BE2C (cell line): ENCODE results near the gene GPATCH1.
"Not testable (repeated sequence)": the region's sequence is repeated elsewhere in the genome, so short reads cannot be mapped to it uniquely, and the experiment has no call there.

Source experiments
- DNase-seq: peaks from one replicate; pipeline ENCODE4 v3.0.0-alpha.2; 2020
- H3K27me3 ChIP-seq: fragments of 250-450 bp; sonication (Bioruptor Pico); 2 replicates; pipeline ENCODE4 v1.5.1; 2020; ENCODE audit warnings: mild to moderate bottlenecking
- H3K36me3 ChIP-seq: fragments of 250-450 bp; sonication (Bioruptor Pico); 2 replicates; pipeline ENCODE4 v1.5.1; 2020; ENCODE audit warnings: mild to moderate bottlenecking
- H3K4me1 ChIP-seq: fragments of 250-450 bp; sonication (Bioruptor Pico); 2 replicates; pipeline ENCODE4 v1.5.1; 2020
- H3K4me3 ChIP-seq: 2 replicates; pipeline ENCODE4 v1.5.1; 2011; ENCODE audit warnings: low read depth, low read length
- H3K9me3 ChIP-seq: fragments of 250-450 bp; sonication (Bioruptor Pico); 2 replicates; pipeline ENCODE4 v1.5.1; 2020
- TF ChIP-seq, protein P1 (sequence below): IDR thresholded peaks from 2 replicates; pipeline ENCODE4 v1.5.1; 2012; ENCODE audit warnings: mild to moderate bottlenecking, low read depth, low read length

GPATCH1 gene

DNA sequence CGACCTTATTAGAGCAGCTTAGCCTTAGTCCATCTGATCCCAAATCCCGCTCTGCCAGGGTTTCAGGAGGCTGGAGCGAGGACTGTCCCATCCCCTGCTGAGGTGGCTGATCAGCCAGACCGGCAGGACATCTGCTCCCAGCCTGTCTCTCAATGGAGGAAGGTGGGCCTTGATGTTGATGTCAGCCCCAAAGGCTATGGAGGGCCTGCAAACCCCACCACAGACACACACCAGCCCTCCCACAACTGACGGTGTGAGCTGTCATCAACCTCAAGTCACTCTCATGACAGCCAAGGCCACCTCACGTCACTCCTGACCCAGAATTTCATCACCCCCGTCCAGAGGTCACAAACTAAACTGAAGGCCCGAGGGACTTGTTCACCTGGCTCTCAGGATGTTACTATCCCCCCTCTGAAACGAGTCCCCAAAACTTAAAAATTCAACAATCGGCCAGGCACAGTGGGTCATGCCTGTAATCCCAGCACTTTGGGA lies 41.8 kb upstream of the GPATCH1 start:
- Histone ChIP-seq H3K4me3 (no peak overlapping the region), H3K9me3 (no peaks in the 10 kb centered on the region), H3K4me1 (no peaks in the 10 kb centered on the region), H3K27me3 (no peaks in the 10 kb centered on the region), H3K36me3 (no peaks in the 10 kb centered on the region)
- TF ChIP-seq, protein P1, sequence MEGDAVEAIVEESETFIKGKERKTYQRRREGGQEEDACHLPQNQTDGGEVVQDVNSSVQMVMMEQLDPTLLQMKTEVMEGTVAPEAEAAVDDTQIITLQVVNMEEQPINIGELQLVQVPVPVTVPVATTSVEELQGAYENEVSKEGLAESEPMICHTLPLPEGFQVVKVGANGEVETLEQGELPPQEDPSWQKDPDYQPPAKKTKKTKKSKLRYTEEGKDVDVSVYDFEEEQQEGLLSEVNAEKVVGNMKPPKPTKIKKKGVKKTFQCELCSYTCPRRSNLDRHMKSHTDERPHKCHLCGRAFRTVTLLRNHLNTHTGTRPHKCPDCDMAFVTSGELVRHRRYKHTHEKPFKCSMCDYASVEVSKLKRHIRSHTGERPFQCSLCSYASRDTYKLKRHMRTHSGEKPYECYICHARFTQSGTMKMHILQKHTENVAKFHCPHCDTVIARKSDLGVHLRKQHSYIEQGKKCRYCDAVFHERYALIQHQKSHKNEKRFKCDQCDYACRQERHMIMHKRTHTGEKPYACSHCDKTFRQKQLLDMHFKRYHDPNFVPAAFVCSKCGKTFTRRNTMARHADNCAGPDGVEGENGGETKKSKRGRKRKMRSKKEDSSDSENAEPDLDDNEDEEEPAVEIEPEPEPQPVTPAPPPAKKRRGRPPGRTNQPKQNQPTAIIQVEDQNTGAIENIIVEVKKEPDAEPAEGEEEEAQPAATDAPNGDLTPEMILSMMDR, result no peak
- DNase-seq, result no peak

DNA sequence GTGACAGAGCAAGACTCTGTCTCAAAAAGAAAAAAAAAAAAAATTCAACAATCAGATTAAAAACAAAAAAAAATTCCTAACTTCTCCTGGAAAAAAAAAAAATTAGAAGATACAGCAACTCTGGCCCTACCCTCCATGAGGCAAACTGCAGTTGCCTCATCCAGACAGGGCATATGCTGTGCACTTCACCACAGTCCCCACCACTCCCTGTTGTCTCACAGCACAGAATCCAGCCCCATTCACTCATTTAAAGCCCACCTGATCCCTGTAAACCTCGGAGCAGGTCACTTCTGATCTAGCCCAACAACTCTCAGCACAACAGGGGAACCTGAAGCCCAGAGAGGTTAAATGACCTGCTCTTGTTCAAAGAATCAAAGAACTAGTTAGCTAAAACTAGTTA lies 41.2 kb upstream of the GPATCH1 start:
- Histone ChIP-seq H3K36me3 (no peaks in the 10 kb centered on the region), H3K9me3 (no peaks in the 10 kb centered on the region), H3K27me3 (no peaks in the 10 kb centered on the region), H3K4me3 (no peak overlapping the region), H3K4me1 (no peaks in the 10 kb centered on the region)
- no peak for DNase-seq
- TF ChIP-seq, protein P1, result no peak

DNA sequence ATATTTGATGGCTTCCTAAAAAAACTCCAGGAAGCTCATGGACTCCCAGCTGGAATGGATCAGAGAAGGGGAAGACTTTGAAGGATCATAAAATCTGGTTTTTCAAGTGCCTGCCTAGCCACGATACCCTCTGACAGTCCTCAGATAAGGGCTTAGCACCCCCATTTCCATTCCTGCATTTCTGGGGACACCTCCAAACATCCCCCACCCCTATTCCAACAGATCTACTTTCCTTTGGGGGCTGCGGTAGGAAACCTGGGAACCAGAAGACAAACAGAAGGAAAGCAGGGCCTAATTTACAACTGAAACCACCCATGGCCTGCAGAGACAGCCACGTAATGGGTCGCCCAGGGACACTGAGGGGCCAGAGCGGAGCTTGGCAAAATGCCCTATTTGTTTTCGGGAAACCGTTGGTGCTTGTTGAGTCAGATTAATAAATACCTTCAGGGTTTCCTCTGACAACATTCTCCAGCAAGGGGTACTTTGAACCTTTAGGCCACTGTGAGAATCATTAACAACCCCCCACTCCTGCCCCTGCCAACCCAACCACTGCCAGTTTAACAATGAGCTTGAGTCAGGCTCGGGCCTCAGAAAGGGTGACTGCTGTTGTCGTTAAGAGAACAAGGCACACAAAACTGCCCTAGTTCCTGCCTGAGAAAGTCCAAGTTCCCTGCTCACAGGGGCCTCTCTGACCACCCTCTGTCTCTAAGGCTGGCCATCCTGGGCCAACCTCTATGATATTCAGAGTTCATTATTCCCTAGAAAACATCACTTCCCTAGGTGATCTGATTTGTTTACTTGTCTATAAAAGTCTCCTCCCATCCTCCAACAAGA lies 39.8 kb upstream of the GPATCH1 start:
- no peak for DNase-seq
- TF ChIP-seq, protein P1, result no peak
- no peaks in the 10 kb centered on the region for H3K4me1 ChIP-seq

DNA sequence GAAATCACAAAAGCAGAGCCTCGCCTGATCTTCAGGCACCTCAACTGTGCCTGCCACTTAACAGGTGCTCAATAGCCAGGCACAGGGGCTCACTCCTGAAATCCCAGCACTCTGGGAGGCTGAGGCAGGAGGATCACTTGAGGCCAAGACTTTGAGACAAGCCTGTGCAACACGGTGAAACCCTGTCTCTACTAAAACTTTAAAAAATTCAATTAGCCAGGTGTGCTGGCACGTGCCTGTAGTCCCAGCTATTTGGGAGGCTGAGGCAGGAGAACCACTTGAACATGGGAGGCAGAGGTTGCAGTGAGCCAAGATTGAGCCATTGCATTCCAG lies 39.2 kb upstream of the GPATCH1 start:
- not testable (repeated sequence) for DNase-seq, H3K27me3 ChIP-seq, H3K36me3 ChIP-seq, H3K4me3 ChIP-seq, H3K9me3 ChIP-seq, H3K4me1 ChIP-seq

More for the DNA sequence above, 39.8 kb upstream of the GPATCH1 start:
- no peaks in the 10 kb centered on the region for H3K9me3 ChIP-seq
- H3K4me3 ChIP-seq, result no peak overlapping the region
- H3K36me3 ChIP-seq, result no peaks in the 10 kb centered on the region
- H3K27me3 ChIP-seq, result no peaks in the 10 kb centered on the region

DNA sequence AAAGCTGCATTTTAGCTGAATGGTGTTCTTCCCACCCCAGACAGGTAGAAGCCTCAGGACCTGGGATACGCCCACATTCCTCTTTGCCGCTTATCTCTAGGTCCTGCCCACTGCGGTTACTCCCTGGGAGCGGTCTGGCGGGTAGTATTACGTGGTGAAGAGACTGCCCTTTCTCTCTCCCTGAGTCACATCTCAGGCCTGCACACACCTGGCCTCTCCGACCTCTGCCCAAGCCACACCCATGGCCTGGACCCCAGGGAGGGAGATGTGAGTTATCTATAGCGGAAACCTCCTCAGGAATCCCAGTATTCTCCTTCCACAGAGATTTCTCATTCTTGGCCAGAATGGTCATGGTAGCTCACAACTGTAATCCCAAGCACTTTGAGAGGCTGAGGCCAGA lies 33.6 kb upstream of the GPATCH1 start:
- TF ChIP-seq, protein P1, result no peak
- Histone ChIP-seq H3K4me1 (0 out of 2 replicates have a peak, but pooled peaks cover 1% of the 10 kb centered on the region), H3K4me3 (no peak overlapping the region), H3K36me3 (no peaks in the 10 kb centered on the region), H3K9me3 (no peaks in the 10 kb centered on the region), H3K27me3 (no peaks in the 10 kb centered on the region)
- no peak for DNase-seq

DNA sequence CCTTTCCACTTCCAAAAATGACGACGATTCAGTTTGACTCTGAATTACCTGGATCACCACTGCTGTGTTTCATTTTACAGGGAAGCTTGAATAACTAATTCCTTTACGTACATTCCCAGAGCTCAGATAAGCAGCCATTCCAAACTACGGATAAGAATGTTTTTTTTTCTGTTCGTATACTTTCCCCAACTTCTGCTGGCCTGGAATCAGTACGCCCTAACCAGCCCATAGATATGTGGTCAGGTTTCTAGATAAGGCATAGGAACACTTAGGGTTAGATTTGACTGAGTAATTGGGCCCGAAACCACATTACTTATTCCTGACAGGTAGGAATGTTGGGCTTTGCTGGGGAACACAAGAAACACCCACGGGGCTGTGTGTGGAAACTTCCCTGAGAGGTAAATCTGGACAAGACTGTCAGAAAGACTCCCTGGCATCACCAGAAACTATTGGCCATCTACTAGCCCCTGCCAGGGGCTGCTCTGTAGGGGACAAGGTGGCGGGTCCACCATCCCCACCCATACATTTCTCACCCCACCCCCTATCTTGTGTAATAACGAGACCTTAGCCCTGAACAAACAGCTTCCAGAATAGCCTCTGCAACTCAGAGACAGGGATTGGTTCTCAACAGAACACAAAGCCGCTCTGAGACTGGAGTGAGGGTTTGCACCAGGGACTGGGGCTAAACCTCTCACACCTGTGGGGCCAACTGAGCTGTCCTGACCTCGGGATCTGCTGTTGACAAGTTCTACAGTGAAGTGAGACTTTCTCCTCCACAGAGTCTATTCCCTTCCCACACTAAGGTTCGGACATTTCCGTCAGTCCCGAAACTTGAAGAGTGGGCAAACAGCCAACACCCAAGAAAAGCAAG lies 31.9 kb upstream of the GPATCH1 start:
- 0 out of 2 replicates have a peak, but pooled peaks cover 3% of the 10 kb centered on the region for H3K4me1 ChIP-seq
- H3K36me3 ChIP-seq, result no peaks in the 10 kb centered on the region
- no peaks in the 10 kb centered on the region for H3K9me3 ChIP-seq
- no peaks in the 10 kb centered on the region for H3K27me3 ChIP-seq
- no peak overlapping the region for H3K4me3 ChIP-seq
- TF ChIP-seq, protein P1, result no peak
- no peak for DNase-seq
